HepG2 (cell line): ENCODE data around the gene SHF. TPM values are rescaled to one million over a fixed set of nuclear protein-coding genes. Genes with fewer than 3 reads are reported as not detected.

Experiments used
- CENPT ChIP-seq: sonication (generic); formaldehyde crosslinking; IDR thresholded peaks from 2 replicates; pipeline ENCODE4 v1.8.0; 2022; ENCODE audit warnings: low read depth, mild to moderate bottlenecking, moderate library complexity, missing genetic modification reagents
- E2F2 ChIP-seq: sonication (generic); formaldehyde crosslinking; IDR thresholded peaks from 2 replicates; pipeline ENCODE4 v1.4.0; 2020; ENCODE audit warnings: missing genetic modification reagents, borderline replicate concordance
- ESRRA ChIP-seq: sonication (generic); formaldehyde crosslinking; IDR thresholded peaks from 2 replicates; pipeline ENCODE4 v1.5.1; 2020; ENCODE audit warnings: mild to moderate bottlenecking, low read depth, missing genetic modification reagents
- GATAD1 ChIP-seq: IDR thresholded peaks from 2 replicates; pipeline ENCODE4 v1.6.1; 2016; ENCODE audit warnings: missing genetic modification reagents, missing compliant biosample characterization
- GMEB1 ChIP-seq: sonication (generic); formaldehyde crosslinking; IDR thresholded peaks from 2 replicates; pipeline ENCODE4 v1.5.1; 2020; ENCODE audit warnings: missing genetic modification reagents, mild to moderate bottlenecking, borderline replicate concordance
- KLF9 ChIP-seq: IDR thresholded peaks from 2 replicates; pipeline ENCODE4 v1.6.1; 2016; ENCODE audit warnings: low read depth
- ZBTB49 ChIP-seq: sonication (generic); formaldehyde crosslinking; IDR thresholded peaks from 2 replicates; pipeline ENCODE4 v1.4.0; 2020; ENCODE audit warnings: missing genetic modification reagents, borderline replicate concordance
- ZFX ChIP-seq: sonication (generic); formaldehyde crosslinking; IDR thresholded peaks from 2 replicates; pipeline ENCODE4 v1.4.0; 2020; ENCODE audit warnings: mild to moderate bottlenecking, low read depth, missing genetic modification reagents, moderate library complexity
- ZNF142 ChIP-seq: sonication (generic); formaldehyde crosslinking; IDR thresholded peaks from 2 replicates; pipeline ENCODE4 v1.4.0; 2020; ENCODE audit warnings: missing genetic modification reagents
- ZNF770 ChIP-seq: sonication (generic); formaldehyde crosslinking; IDR thresholded peaks from 2 replicates; pipeline ENCODE4 v1.5.0; 2020; ENCODE audit warnings: mild to moderate bottlenecking, missing genetic modification reagents
- ZNF773 ChIP-seq: sonication (generic); formaldehyde crosslinking; IDR thresholded peaks from 2 replicates; pipeline ENCODE4 v1.4.0; 2020; ENCODE audit warnings: missing genetic modification reagents, borderline replicate concordance
- polyA plus RNA-seq, 8 experiments: library from polyadenylated mRNA; depleted of rRNA in 3 of 8; stranded (reverse) in 7 of 8; unstranded in 1 of 8; fragments of >200 nt; fragmentation: Illumina TruSeq in 4 of 8; extraction: Trizol in 4 of 8; gene quantifications; 2 replicates each; pipeline versions ENCODE4 v1.2.1 to v1.2.3, GENCODE V29; 2011 to 2016; ENCODE audit warnings: low read depth in 4 of 8, missing spikeins in 1 of 8, mixed read lengths in 1 of 8; ENCODE audit not compliant: insufficient read depth in 1 of 8
- total RNA-seq, 5 experiments: library from RNA; depleted of rRNA; stranded (reverse); fragments of >200 nt; fragmentation: Illumina TruSeq; extraction: Trizol; gene quantifications; 2 replicates each; pipeline ENCODE4 v1.2.3, GENCODE V29; 2016; ENCODE audit warnings: low read depth in 1 of 5

Gene SHF
- total and polyA plus RNA-seq, 2 of the 13 experiments (the other 11 are each of a cell fraction or from before 2014, with no cell fraction given) = 20.9 to 25.5 TPM

- TF ChIP-seq ZNF142 (CRISPR knock-in tag) (0 out of 2 replicates have a peak, but pooled peaks have one; percentile 40), KLF9 (no peak), CENPT (CRISPR knock-in tag) (no peak), ZNF773 (CRISPR knock-in tag) (peak; percentile 81; the same call in 1 of the 2 replicates), ESRRA (peak; percentile 89; the same call in 1 of the 2 replicates), ZBTB49 (CRISPR knock-in tag) (no peak), ZFX (peak; percentile 73), ZNF770 (CRISPR knock-in tag) (peak; percentile 65), GATAD1 (CRISPR knock-in tag) (peak; percentile 72), GMEB1 (CRISPR knock-in tag) (peak; percentile 57; the same call in 1 of the 2 replicates), E2F2 (peak; percentile 82; the same call in 1 of the 2 replicates)
Measured at GRCh38 chr15:45200001-45200798, 12.4 kb upstream of the SHF start (continued).
